Placental pericyte (primary cell): ENCODE measurements around the gene SLC49A4. TPM values are rescaled to one million over a fixed set of nuclear protein-coding genes. Genes with fewer than 3 reads are reported as not detected.

ENCODE experiments used
- total RNA-seq: library from RNA; depleted of rRNA; stranded (reverse); fragments of >200 nt; gene quantifications from 2 replicates; pipeline ENCODE4 v1.2.3, GENCODE V29; 2012

Gene SLC49A4, protein sequence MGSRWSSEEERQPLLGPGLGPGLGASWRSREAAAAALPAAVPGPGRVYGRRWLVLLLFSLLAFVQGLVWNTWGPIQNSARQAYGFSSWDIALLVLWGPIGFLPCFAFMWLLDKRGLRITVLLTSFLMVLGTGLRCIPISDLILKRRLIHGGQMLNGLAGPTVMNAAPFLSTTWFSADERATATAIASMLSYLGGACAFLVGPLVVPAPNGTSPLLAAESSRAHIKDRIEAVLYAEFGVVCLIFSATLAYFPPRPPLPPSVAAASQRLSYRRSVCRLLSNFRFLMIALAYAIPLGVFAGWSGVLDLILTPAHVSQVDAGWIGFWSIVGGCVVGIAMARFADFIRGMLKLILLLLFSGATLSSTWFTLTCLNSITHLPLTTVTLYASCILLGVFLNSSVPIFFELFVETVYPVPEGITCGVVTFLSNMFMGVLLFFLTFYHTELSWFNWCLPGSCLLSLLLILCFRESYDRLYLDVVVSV
- 19.5 and 26.3 TPM in 2 replicates for total RNA-seq

DNA sequence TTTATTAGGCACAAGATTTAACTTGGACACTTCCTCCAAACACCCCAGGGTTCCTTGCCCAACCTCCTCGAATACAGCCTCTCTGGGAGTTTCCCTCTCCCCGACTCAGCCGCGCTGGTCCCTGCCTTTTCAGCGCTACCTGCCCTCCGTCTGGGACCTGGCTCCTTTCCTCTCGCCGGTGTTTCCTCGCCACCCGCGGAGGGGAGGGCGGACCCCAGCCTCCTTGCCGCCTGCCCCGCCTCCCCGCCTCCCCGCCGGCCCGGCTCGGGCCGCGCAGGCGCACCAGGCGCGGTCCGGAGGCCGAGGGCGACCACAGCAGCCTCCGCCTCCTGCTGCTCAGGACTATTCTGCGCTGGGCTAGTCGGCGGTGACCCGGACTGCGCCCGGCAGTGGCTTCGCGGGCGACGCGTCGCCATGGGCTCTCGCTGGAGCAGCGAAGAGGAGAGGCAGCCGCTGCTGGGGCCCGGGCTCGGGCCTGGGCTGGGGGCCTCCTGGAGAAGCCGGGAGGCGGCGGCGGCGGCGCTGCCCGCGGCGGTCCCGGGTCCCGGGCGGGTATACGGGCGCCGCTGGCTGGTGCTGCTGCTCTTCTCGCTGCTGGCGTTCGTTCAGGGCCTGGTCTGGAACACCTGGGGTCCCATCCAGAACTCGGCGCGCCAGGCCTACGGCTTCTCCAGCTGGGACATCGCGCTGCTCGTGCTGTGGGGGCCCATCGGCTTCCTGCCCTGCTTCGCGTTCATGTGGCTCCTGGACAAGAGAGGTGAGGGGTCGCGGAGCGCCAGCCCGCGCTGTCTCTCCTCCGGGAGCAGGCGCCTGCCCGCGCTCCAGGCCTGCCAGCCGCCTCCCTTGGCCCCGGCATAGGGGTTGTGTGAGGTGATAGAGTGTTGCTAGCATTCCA is at the start of gene SLC49A4:
Gene SLC49A4 (plus strand): TSS at position 291 of the 895 bp plus-strand sequence. CDS start 124 bp downstream, at position 415.

DNA sequence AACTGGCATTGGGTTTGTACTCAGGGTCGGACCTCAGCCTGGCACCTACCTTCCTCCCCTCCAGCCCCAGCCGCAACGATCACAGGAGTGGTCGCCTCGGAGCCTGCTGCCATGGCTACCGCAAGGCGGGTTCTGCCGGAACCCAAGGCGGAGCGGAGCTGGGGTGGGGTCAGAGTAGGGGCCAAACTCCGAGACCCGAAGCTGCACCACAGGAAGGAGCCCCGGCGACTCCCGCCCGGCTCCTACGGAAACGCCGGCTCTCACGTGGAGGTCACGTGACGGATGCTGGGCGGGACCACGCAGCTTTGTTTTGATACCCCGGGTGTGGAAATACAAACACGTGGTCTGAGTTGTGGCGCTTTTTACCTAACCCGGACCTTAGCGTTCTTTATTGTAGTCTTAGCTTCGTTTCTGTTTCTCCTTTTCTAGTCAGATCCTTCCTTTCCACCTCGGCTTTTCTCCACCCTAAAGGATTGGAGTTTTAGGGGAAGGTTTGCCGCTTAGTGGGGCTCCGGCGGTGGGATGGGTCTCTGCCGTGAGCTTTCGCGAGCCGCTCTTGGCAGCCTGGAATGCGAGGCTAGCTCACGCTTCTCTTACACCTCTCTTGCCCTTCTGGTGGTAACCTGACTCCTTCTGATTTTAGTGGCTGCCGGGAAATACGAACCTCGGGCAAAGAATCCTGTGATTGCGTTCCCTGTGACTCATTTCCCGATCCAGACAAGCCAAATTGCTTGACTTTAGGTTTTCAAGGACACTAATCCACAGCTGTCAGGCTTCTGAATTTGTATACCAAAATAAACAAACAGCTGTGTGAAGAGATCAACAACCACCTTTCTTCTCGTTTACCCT is 1.1 kb upstream of the SLC49A4 start, which contains the start of gene HSPBAP1:
Gene HSPBAP1 (minus strand): TSS at position 264 of the 849 bp plus-strand sequence. CDS start 151 bp downstream, at position 113.

Other genes with a start within 250 kb of the SLC49A4 start
- gene PARP9, start 230.8 kb upstream of the SLC49A4 start, total RNA-seq, result 12.5 and 20.5 TPM in 2 replicates
- gene DTX3L, start 230.7 kb upstream of the SLC49A4 start, total RNA-seq, result 21.7 and 29.2 TPM in 2 replicates
- 0.14 and 0.22 TPM in 2 replicates for gene PARP15, start 217.4 kb upstream of the SLC49A4 start, total RNA-seq
- 54.8 and 56.2 TPM in 2 replicates for gene PARP14, start 114.2 kb upstream of the SLC49A4 start, total RNA-seq
- gene HSPBAP1, start 1.2 kb upstream of the SLC49A4 start, total RNA-seq, result 5.4 and 7.9 TPM in 2 replicates
- not detected in 2 replicates for gene SEMA5B, start 232.7 kb downstream of the SLC49A4 start, total RNA-seq